Testis (tissue), 2 donors: ENCODE measurements around the gene RANBP9.

Experiments
- CTCF ChIP-seq, 3 experiments: fragments of 450-650 bp in 2 of 3; fragments of 200-600 bp in 1 of 3; sonication (generic) in 1 of 3; IDR thresholded peaks; one replicate each; pipeline ENCODE4 v1.5.1; 2016 to 2019; ENCODE audit warnings: antibody characterized with exemption in 3 of 3, mild to moderate bottlenecking in 2 of 3, moderate library complexity in 1 of 3
- POLR2A ChIP-seq: fragments of 450-650 bp; IDR thresholded peaks from one replicate; pipeline ENCODE4 v1.6.1; 2017; ENCODE audit warnings: antibody characterized with exemption, mild to moderate bottlenecking, moderate library complexity

- TF ChIP-seq CTCF (IDR thresholded peaks at IDR 0.05) = no peak
- no peak for TF ChIP-seq POLR2A
Observed at GRCh38 chr6:13702809-13703302, 8.8 kb downstream of the RANBP9 start.
